ENCODE results near the gene CST8.

GRCh38 chr20:23501926-23502325 is 11.0 kb downstream of the CST8 start:
- TF ChIP-seq CTCF (IDR thresholded peaks at IDR 0.05) (no peak), POLR2A (IDR thresholded peaks at IDR 0.05) (no peak), POLR2AphosphoS5 (IDR thresholded peaks at IDR 0.05) (no peak), EP300 (IDR thresholded peaks at IDR 0.05) (no peak)
